Measurements from ENCODE around the gene HEATR5B.

DNA sequence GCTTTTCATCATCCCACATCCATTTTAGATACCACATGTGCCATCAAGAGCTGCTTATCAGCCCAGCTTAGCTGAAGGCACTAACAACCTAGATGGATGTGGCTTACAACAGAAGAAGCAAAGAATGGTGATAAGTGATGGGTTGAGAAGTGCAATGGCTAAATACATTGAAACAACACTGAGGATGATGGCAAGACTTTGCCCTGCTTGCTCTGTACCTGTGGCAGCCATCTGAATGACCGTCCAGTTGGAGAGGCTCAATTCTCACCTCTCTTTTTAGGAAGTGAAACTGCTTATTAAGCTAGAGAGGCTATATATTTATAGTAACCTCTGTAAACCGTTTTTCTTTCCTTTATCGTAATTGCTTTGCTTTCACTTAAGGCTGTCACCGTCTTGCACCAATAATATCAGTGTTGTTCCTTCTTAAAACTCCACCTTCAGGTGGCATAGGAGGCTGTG is 5.9 kb upstream of the HEATR5B start:
- no peak for TF ChIP-seq POLR2AphosphoS5 (IDR thresholded peaks at IDR 0.05; ENCODE audit: borderline replicate concordance, low read depth, low read length)
- no peak for TF ChIP-seq EZH2 (IDR thresholded peaks at IDR 0.05)

Data from SK-N-MC (cell line).